ENCODE results near the gene TCEA2. TPM values are rescaled to one million over a fixed set of nuclear protein-coding genes. Genes with fewer than 3 reads are reported as not detected.

TCEA2 gene
- total and polyA plus RNA-seq, 2 donors from 2014 or later = 53.8 to 90.9 TPM

- Histone ChIP-seq H3K4me1 (ENCODE audit: control insufficient read depth in 2 of 3, insufficient read depth in 2 of 3, low read depth in 1 of 3, low read length in 3 of 3) (peaks cover 0 to 14% (median 0%) of the 10 kb centered on the region in 3 donors), H3K27ac (ENCODE audit: low read depth in 2 of 2, low read length in 2 of 2) (no peak overlapping the region), H3K9me3 (ENCODE audit: control insufficient read depth in 2 of 3, insufficient read depth in 1 of 3, low read length in 3 of 3) (no peaks in the 10 kb centered on the region), H3K27me3 (ENCODE audit: control insufficient read depth, insufficient read depth, low read length) (peaks cover 2% of the 10 kb centered on the region), H3K36me3 (ENCODE audit: control insufficient read depth in 2 of 3, insufficient read depth in 3 of 3, low read length in 3 of 3) (peaks cover 0 to 5% (median 0%) of the 10 kb centered on the region in 3 donors), H3K4me3 (ENCODE audit: low read length in 3 of 3) (no peak overlapping the region), H3K9ac (ENCODE audit: low read length in 3 of 3) (no peak overlapping the region)
- DNase-seq (no peak), FAIRE-seq (no peak)
- intact Hi-C loops (cut with DNase I) = no loop called here
- TF ChIP-seq CTCF (IDR thresholded peaks at IDR 0.05; ENCODE audit: borderline replicate concordance, extremely low read depth, insufficient read depth) = no peak
These were observed 25.9 kb upstream of the TCEA2 start for GRCh38 chr20:64037199-64037497.

- intact Hi-C loops (cut with DNase I) = no loop called here
- Histone ChIP-seq H3K27me3 (ENCODE audit: control insufficient read depth, insufficient read depth, low read length) (peaks cover 2% of the 10 kb centered on the region), H3K4me3 (ENCODE audit: low read length in 3 of 3) (no peak overlapping the region), H3K9ac (ENCODE audit: low read length in 3 of 3) (no peak overlapping the region), H3K9me3 (ENCODE audit: control insufficient read depth in 2 of 3, insufficient read depth in 1 of 3, low read length in 3 of 3) (no peaks in the 10 kb centered on the region), H3K4me1 (ENCODE audit: control insufficient read depth in 2 of 3, insufficient read depth in 2 of 3, low read depth in 1 of 3, low read length in 3 of 3) (peaks cover 0 to 14% (median 0%) of the 10 kb centered on the region in 3 donors), H3K36me3 (ENCODE audit: control insufficient read depth in 2 of 3, insufficient read depth in 3 of 3, low read length in 3 of 3) (peaks cover 0 to 4% (median 0%) of the 10 kb centered on the region in 3 donors), H3K27ac (ENCODE audit: low read depth in 2 of 2, low read length in 2 of 2) (no peak overlapping the region)
- TF ChIP-seq CTCF (IDR thresholded peaks at IDR 0.05; ENCODE audit: borderline replicate concordance, extremely low read depth, insufficient read depth) = no peak
- DNase-seq = peak in 2 of 5 donors; percentile 16 to 73
- no peak for FAIRE-seq
These were observed 25.3 kb upstream of the TCEA2 start for GRCh38 chr20:64037498-64038213.

- Histone ChIP-seq H3K27ac (ENCODE audit: low read depth in 2 of 2, low read length in 2 of 2) (no peak overlapping the region), H3K36me3 (ENCODE audit: control insufficient read depth in 2 of 3, insufficient read depth in 3 of 3, low read length in 3 of 3) (peaks cover 0 to 4% (median 0%) of the 10 kb centered on the region in 3 donors), H3K9me3 (ENCODE audit: control insufficient read depth in 2 of 3, insufficient read depth in 1 of 3, low read length in 3 of 3) (no peaks in the 10 kb centered on the region), H3K9ac (ENCODE audit: low read length in 3 of 3) (no peak overlapping the region), H3K27me3 (ENCODE audit: control insufficient read depth, insufficient read depth, low read length) (peaks cover 2% of the 10 kb centered on the region), H3K4me1 (ENCODE audit: control insufficient read depth in 2 of 3, insufficient read depth in 2 of 3, low read depth in 1 of 3, low read length in 3 of 3) (peaks cover 0 to 14% (median 0%) of the 10 kb centered on the region in 3 donors), H3K4me3 (ENCODE audit: low read length in 3 of 3) (no peak overlapping the region)
- intact Hi-C loops (cut with DNase I) = no loop called here
- DNase-seq = peak in 4 of 5 donors; percentile 46 to 78 (median 50)
- TF ChIP-seq CTCF (IDR thresholded peaks at IDR 0.05; ENCODE audit: borderline replicate concordance, extremely low read depth, insufficient read depth) = no peak
- FAIRE-seq = no peak
These were observed 24.8 kb upstream of the TCEA2 start for GRCh38 chr20:64038224-64038564.

Data from kidney (tissue), 14 donors.